ENCODE results near the gene SYCE3.
"Not testable (repeated sequence)": the region's sequence is repeated elsewhere in the genome, so short reads cannot be mapped to it uniquely, and the experiment has no call there.

SYCE3 gene

GRCh38 chr22:50562523-50563412 is at the start of gene SYCE3:
SYCE3 (minus strand) TSS chr22:50562919; CDS start chr22:50556405, 6,514 bp downstream.
- no peak within 1 kb of the TSS for H3K27ac ChIP-seq (ENCODE audit: low read length)
- peak within 1 kb of the TSS; percentile 29; the same call in 1 of the 2 replicates for H3K4me3 ChIP-seq (ENCODE audit: low read length)
- H3K4me1 ChIP-seq (ENCODE audit: control insufficient read depth, insufficient read depth, low read length) = no peaks in the 10 kb centered on the region
- H3K27me3 ChIP-seq (ENCODE audit: control insufficient read depth, insufficient read depth, low read length) = no peaks in the 10 kb centered on the region
- peak; percentile 84 for DNase-seq (ENCODE audit: low read depth, low spot score)
- WGBS (ENCODE audit: insufficient coverage, insufficient read length) = no CpG with 5 or more reads among the region's 61 CpGs
- H3K36me3 ChIP-seq (ENCODE audit: control insufficient read depth, insufficient read depth, low read length) = no peaks in the 10 kb centered on the region
- no peaks in the 10 kb centered on the region for H3K9me3 ChIP-seq (ENCODE audit: control insufficient read depth, insufficient read depth, low read length)

- Histone ChIP-seq H3K9me3 (ENCODE audit: control insufficient read depth, insufficient read depth, low read length) (no peaks in the 10 kb centered on the region), H3K27me3 (ENCODE audit: control insufficient read depth, insufficient read depth, low read length) (no peaks in the 10 kb centered on the region), H3K36me3 (ENCODE audit: control insufficient read depth, insufficient read depth, low read length) (no peaks in the 10 kb centered on the region), H3K4me1 (ENCODE audit: control insufficient read depth, insufficient read depth, low read length) (0 out of 2 replicates have a peak, but pooled peaks cover 3% of the 10 kb centered on the region), H3K27ac (ENCODE audit: low read length) (no peak overlapping the region), H3K4me3 (ENCODE audit: low read length) (no peak overlapping the region)
- DNase-seq (ENCODE audit: low read depth, low spot score) = no peak
- no CpG with 5 or more reads among the region's 6 CpGs for WGBS (ENCODE audit: insufficient coverage, insufficient read length)
Measured at GRCh38 chr22:50612168-50612527, 49.4 kb upstream of the SYCE3 start.

GRCh38 chr22:50611341-50612060 is 48.8 kb upstream of the SYCE3 start:
- no peaks in the 10 kb centered on the region for H3K9me3 ChIP-seq (ENCODE audit: control insufficient read depth, insufficient read depth, low read length)
- WGBS (ENCODE audit: insufficient coverage, insufficient read length) = no CpG with 5 or more reads among the region's 26 CpGs
- 0 out of 2 replicates have a peak, but pooled peaks cover 3% of the 10 kb centered on the region for H3K4me1 ChIP-seq (ENCODE audit: control insufficient read depth, insufficient read depth, low read length)
- no peak overlapping the region for H3K4me3 ChIP-seq (ENCODE audit: low read length)
- no peak for DNase-seq (ENCODE audit: low read depth, low spot score)
- H3K27me3 ChIP-seq (ENCODE audit: control insufficient read depth, insufficient read depth, low read length) = no peaks in the 10 kb centered on the region
- no peaks in the 10 kb centered on the region for H3K36me3 ChIP-seq (ENCODE audit: control insufficient read depth, insufficient read depth, low read length)
- no peak overlapping the region for H3K27ac ChIP-seq (ENCODE audit: low read length)

GRCh38 chr22:50610581-50610980 is 47.9 kb upstream of the SYCE3 start:
- no peak for DNase-seq (ENCODE audit: low read depth, low spot score)
- Histone ChIP-seq H3K4me1 (ENCODE audit: control insufficient read depth, insufficient read depth, low read length) (0 out of 2 replicates have a peak, but pooled peaks cover 3% of the 10 kb centered on the region), H3K36me3 (ENCODE audit: control insufficient read depth, insufficient read depth, low read length) (no peaks in the 10 kb centered on the region), H3K9me3 (ENCODE audit: control insufficient read depth, insufficient read depth, low read length) (no peaks in the 10 kb centered on the region), H3K4me3 (ENCODE audit: low read length) (no peak overlapping the region), H3K27me3 (ENCODE audit: control insufficient read depth, insufficient read depth, low read length) (no peaks in the 10 kb centered on the region), H3K27ac (ENCODE audit: low read length) (no peak overlapping the region)
- WGBS (ENCODE audit: insufficient coverage, insufficient read length) = no CpG with 5 or more reads among the region's 17 CpGs

GRCh38 chr22:50610041-50610451 is 47.3 kb upstream of the SYCE3 start:
- H3K4me1 ChIP-seq (ENCODE audit: control insufficient read depth, insufficient read depth, low read length) = 0 out of 2 replicates have a peak, but pooled peaks cover 3% of the 10 kb centered on the region
- H3K27me3 ChIP-seq (ENCODE audit: control insufficient read depth, insufficient read depth, low read length) = no peaks in the 10 kb centered on the region
- DNase-seq (ENCODE audit: low read depth, low spot score) = no peak
- no peaks in the 10 kb centered on the region for H3K9me3 ChIP-seq (ENCODE audit: control insufficient read depth, insufficient read depth, low read length)
- no peaks in the 10 kb centered on the region for H3K36me3 ChIP-seq (ENCODE audit: control insufficient read depth, insufficient read depth, low read length)
- no CpG with 5 or more reads among the region's 11 CpGs for WGBS (ENCODE audit: insufficient coverage, insufficient read length)
- no peak overlapping the region for H3K4me3 ChIP-seq (ENCODE audit: low read length)
- H3K27ac ChIP-seq (ENCODE audit: low read length) = no peak overlapping the region

GRCh38 chr22:50609599-50609998 is 46.9 kb upstream of the SYCE3 start:
- no peak for DNase-seq (ENCODE audit: low read depth, low spot score)
- Histone ChIP-seq H3K27me3 (ENCODE audit: control insufficient read depth, insufficient read depth, low read length) (no peaks in the 10 kb centered on the region), H3K4me1 (ENCODE audit: control insufficient read depth, insufficient read depth, low read length) (0 out of 2 replicates have a peak, but pooled peaks cover 3% of the 10 kb centered on the region), H3K4me3 (ENCODE audit: low read length) (no peak overlapping the region), H3K27ac (ENCODE audit: low read length) (no peak overlapping the region), H3K9me3 (ENCODE audit: control insufficient read depth, insufficient read depth, low read length) (no peaks in the 10 kb centered on the region), H3K36me3 (ENCODE audit: control insufficient read depth, insufficient read depth, low read length) (no peaks in the 10 kb centered on the region)
- no CpG with 5 or more reads among the region's 12 CpGs for WGBS (ENCODE audit: insufficient coverage, insufficient read length)

GRCh38 chr22:50608996-50609395 is 46.3 kb upstream of the SYCE3 start:
- no CpG with 5 or more reads among the region's 10 CpGs for WGBS (ENCODE audit: insufficient coverage, insufficient read length)
- 0 out of 2 replicates have a peak, but pooled peaks cover 3% of the 10 kb centered on the region for H3K4me1 ChIP-seq (ENCODE audit: control insufficient read depth, insufficient read depth, low read length)
- H3K27me3 ChIP-seq (ENCODE audit: control insufficient read depth, insufficient read depth, low read length) = no peaks in the 10 kb centered on the region
- H3K9me3 ChIP-seq (ENCODE audit: control insufficient read depth, insufficient read depth, low read length) = no peaks in the 10 kb centered on the region
- no peak overlapping the region for H3K27ac ChIP-seq (ENCODE audit: low read length)
- H3K36me3 ChIP-seq (ENCODE audit: control insufficient read depth, insufficient read depth, low read length) = no peaks in the 10 kb centered on the region
- DNase-seq (ENCODE audit: low read depth, low spot score) = no peak
- H3K4me3 ChIP-seq (ENCODE audit: low read length) = no peak overlapping the region

- not testable (repeated sequence) for H3K4me3 ChIP-seq (ENCODE audit: low read length); H3K27ac ChIP-seq (ENCODE audit: low read length); DNase-seq (ENCODE audit: low read depth, low spot score); H3K9me3 ChIP-seq (ENCODE audit: control insufficient read depth, insufficient read depth, low read length); H3K36me3 ChIP-seq (ENCODE audit: control insufficient read depth, insufficient read depth, low read length); H3K4me1 ChIP-seq (ENCODE audit: control insufficient read depth, insufficient read depth, low read length); H3K27me3 ChIP-seq (ENCODE audit: control insufficient read depth, insufficient read depth, low read length)
- WGBS (ENCODE audit: insufficient coverage, insufficient read length) = no CpG with 5 or more reads among the region's 39 CpGs
Measured at GRCh38 chr22:50608058-50608840, 45.5 kb upstream of the SYCE3 start.

- no peaks in the 10 kb centered on the region for H3K36me3 ChIP-seq (ENCODE audit: control insufficient read depth, insufficient read depth, low read length)
- H3K27me3 ChIP-seq (ENCODE audit: control insufficient read depth, insufficient read depth, low read length) = 0 out of 2 replicates have a peak, but pooled peaks cover under 1% of the 10 kb centered on the region
- H3K27ac ChIP-seq (ENCODE audit: low read length) = no peak overlapping the region
- 0 out of 2 replicates have a peak, but pooled peaks cover 3% of the 10 kb centered on the region for H3K4me1 ChIP-seq (ENCODE audit: control insufficient read depth, insufficient read depth, low read length)
- DNase-seq (ENCODE audit: low read depth, low spot score) = no peak
- no peak overlapping the region for H3K4me3 ChIP-seq (ENCODE audit: low read length)
- no CpG with 5 or more reads among the region's 6 CpGs for WGBS (ENCODE audit: insufficient coverage, insufficient read length)
- no peaks in the 10 kb centered on the region for H3K9me3 ChIP-seq (ENCODE audit: control insufficient read depth, insufficient read depth, low read length)
Measured at GRCh38 chr22:50607659-50608020, 44.9 kb upstream of the SYCE3 start.
